ENCODE measurements around the gene C2orf81. TPM values are rescaled to one million over a fixed set of nuclear protein-coding genes. Genes with fewer than 3 reads are reported as not detected.
A peak's percentile ranks its signal among the peaks of the same experiment; 100 is the strongest.

The C2orf81 gene
- total RNA-seq, 1 donor: 0.72 TPM

- peak; percentile 62 for DNase-seq (ENCODE audit: insufficient read length, low spot score, missing footprints)
- Histone ChIP-seq H3K79me2 (ENCODE audit: insufficient read depth, low read length) (no peaks in the 10 kb centered on the region), H4K20me1 (ENCODE audit: insufficient read depth, low read length) (no peaks in the 10 kb centered on the region), H3K4me3 (ENCODE audit: insufficient read depth, low read length) (no peak overlapping the region), H3K9me3 (ENCODE audit: low read depth, low read length) (no peaks in the 10 kb centered on the region), H3K4me1 (ENCODE audit: insufficient read depth, low read length) (no peaks in the 10 kb centered on the region), H3K27ac (ENCODE audit: low read depth, low read length) (no peak overlapping the region), H3K27me3 (ENCODE audit: insufficient read depth, low read length) (no peaks in the 10 kb centered on the region), H2AFZ (ENCODE audit: low read length) (no peak overlapping the region), H3K36me3 (ENCODE audit: insufficient read depth, low read length) (no peaks in the 10 kb centered on the region), H3K4me2 (ENCODE audit: insufficient read depth, low read length) (no peak overlapping the region)
- TF ChIP-seq, protein P1, sequence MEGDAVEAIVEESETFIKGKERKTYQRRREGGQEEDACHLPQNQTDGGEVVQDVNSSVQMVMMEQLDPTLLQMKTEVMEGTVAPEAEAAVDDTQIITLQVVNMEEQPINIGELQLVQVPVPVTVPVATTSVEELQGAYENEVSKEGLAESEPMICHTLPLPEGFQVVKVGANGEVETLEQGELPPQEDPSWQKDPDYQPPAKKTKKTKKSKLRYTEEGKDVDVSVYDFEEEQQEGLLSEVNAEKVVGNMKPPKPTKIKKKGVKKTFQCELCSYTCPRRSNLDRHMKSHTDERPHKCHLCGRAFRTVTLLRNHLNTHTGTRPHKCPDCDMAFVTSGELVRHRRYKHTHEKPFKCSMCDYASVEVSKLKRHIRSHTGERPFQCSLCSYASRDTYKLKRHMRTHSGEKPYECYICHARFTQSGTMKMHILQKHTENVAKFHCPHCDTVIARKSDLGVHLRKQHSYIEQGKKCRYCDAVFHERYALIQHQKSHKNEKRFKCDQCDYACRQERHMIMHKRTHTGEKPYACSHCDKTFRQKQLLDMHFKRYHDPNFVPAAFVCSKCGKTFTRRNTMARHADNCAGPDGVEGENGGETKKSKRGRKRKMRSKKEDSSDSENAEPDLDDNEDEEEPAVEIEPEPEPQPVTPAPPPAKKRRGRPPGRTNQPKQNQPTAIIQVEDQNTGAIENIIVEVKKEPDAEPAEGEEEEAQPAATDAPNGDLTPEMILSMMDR (IDR thresholded peaks at IDR 0.05; ENCODE audit: extremely low read depth, low read depth, low read length): peak; percentile 67
Measured at GRCh38 chr2:74399785-74400184, 21.6 kb downstream of the C2orf81 start.

DNA sequence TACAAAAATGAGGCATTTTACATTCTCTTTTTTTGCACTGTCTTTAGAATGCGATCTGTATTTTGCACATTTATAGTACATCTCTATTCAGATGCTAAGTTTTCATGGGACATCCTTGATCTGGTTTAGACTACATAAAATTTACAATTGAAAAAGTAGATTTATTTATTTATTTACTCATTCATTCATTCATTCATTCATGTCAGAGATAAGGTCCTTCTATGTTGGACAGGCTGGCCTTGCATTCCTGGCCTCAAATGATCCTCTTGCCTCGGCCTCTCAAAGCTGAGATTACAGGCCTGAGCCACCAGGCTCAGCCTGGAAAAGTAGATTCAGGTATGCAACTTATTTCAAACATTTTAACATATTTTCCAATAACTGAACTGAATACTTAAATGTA, 25.3 kb downstream of the C2orf81 start:
- H3K4me2 ChIP-seq (ENCODE audit: insufficient read depth, low read length): no peak overlapping the region
- no peaks in the 10 kb centered on the region for H3K9me3 ChIP-seq (ENCODE audit: low read depth, low read length)
- H3K27me3 ChIP-seq (ENCODE audit: insufficient read depth, low read length): no peaks in the 10 kb centered on the region
- no peak overlapping the region for H3K27ac ChIP-seq (ENCODE audit: low read depth, low read length)
- H3K36me3 ChIP-seq (ENCODE audit: insufficient read depth, low read length): no peaks in the 10 kb centered on the region
- TF ChIP-seq, protein P1 (IDR thresholded peaks at IDR 0.05; ENCODE audit: extremely low read depth, low read depth, low read length): no peak
- H3K4me1 ChIP-seq (ENCODE audit: insufficient read depth, low read length): peaks cover 1% of the 10 kb centered on the region
- DNase-seq (ENCODE audit: insufficient read length, low spot score, missing footprints): no peak
- H3K79me2 ChIP-seq (ENCODE audit: insufficient read depth, low read length): peaks cover 7% of the 10 kb centered on the region
- no peak overlapping the region for H2AFZ ChIP-seq (ENCODE audit: low read length)
- H4K20me1 ChIP-seq (ENCODE audit: insufficient read depth, low read length): no peaks in the 10 kb centered on the region
- no peak overlapping the region for H3K4me3 ChIP-seq (ENCODE audit: insufficient read depth, low read length)

DNA sequence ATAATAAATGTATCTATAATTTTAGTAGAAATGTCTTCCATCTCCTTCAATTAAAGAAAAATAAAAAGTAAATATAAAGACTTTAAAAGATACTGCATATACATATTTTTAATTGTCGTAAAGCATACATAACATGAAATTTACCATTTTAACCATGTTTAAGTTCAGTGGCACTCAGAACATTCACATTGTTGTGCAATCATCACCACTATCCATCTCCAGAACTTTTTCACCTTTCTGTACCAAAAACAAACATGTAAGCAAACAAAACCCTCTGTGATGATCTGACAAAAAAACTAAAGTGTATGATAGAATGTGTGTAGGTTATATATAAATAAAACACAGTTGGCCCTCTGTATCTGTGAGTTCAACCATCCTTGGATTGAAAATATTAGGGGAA, 27.9 kb downstream of the C2orf81 start:
- Histone ChIP-seq H3K9me3 (ENCODE audit: low read depth, low read length) (no peaks in the 10 kb centered on the region), H3K79me2 (ENCODE audit: insufficient read depth, low read length) (peaks cover 33% of the 10 kb centered on the region), H3K36me3 (ENCODE audit: insufficient read depth, low read length) (no peaks in the 10 kb centered on the region), H2AFZ (ENCODE audit: low read length) (no peak overlapping the region), H3K4me1 (ENCODE audit: insufficient read depth, low read length) (peaks cover 12% of the 10 kb centered on the region), H3K27ac (ENCODE audit: low read depth, low read length) (no peak overlapping the region), H3K4me2 (ENCODE audit: insufficient read depth, low read length) (no peak overlapping the region), H3K4me3 (ENCODE audit: insufficient read depth, low read length) (no peak overlapping the region), H3K27me3 (ENCODE audit: insufficient read depth, low read length) (no peaks in the 10 kb centered on the region), H4K20me1 (ENCODE audit: insufficient read depth, low read length) (peaks cover 14% of the 10 kb centered on the region)
- DNase-seq (ENCODE audit: insufficient read length, low spot score, missing footprints): no peak
- TF ChIP-seq, protein P1 (IDR thresholded peaks at IDR 0.05; ENCODE audit: extremely low read depth, low read depth, low read length): no peak

DNA sequence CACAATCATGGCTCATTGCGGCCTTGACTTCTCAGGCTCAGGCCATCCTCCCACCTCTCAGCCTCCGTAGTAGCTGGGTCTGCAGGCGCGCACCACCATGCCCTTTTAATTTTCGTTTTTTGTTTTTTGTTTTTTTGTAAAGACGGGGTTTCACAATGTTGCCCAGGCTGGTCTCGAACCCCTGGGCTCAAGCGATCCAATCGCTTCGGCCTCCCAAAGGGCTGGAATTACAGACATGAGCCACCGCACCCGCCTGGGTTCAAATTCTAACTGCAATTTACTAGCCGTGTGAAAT, 29.0 kb downstream of the C2orf81 start:
- Histone ChIP-seq H3K4me2 (ENCODE audit: insufficient read depth, low read length) (peak overlapping the region; percentile 97), H3K79me2 (ENCODE audit: insufficient read depth, low read length) (peaks cover 45% of the 10 kb centered on the region), H3K4me1 (ENCODE audit: insufficient read depth, low read length) (peaks cover 21% of the 10 kb centered on the region), H4K20me1 (ENCODE audit: insufficient read depth, low read length) (peaks cover 24% of the 10 kb centered on the region), H3K36me3 (ENCODE audit: insufficient read depth, low read length) (no peaks in the 10 kb centered on the region), H3K27me3 (ENCODE audit: insufficient read depth, low read length) (no peaks in the 10 kb centered on the region), H3K4me3 (ENCODE audit: insufficient read depth, low read length) (peak overlapping the region; percentile 93), H3K27ac (ENCODE audit: low read depth, low read length) (no peak overlapping the region), H2AFZ (ENCODE audit: low read length) (peak overlapping the region; percentile 92), H3K9me3 (ENCODE audit: low read depth, low read length) (no peaks in the 10 kb centered on the region)
- TF ChIP-seq, protein P1 (IDR thresholded peaks at IDR 0.05; ENCODE audit: extremely low read depth, low read depth, low read length): no peak
- DNase-seq (ENCODE audit: insufficient read length, low spot score, missing footprints): no peak
